Fibroblast of gingiva (primary cell): ENCODE data around the gene NRG2.

ENCODE experiments used
- DNase-seq: peaks from one replicate; pipeline ENCODE4 v3.0.0-alpha.2; 2011; ENCODE audit warnings: low read depth

Gene NRG2

GRCh38 chr5:139967353-139967752 lies 75.7 kb downstream of the NRG2 start:
- DNase-seq: no peak

GRCh38 chr5:139966856-139967255 lies 76.2 kb downstream of the NRG2 start:
- DNase-seq: no peak

- DNase-seq: no peak
Observed at GRCh38 chr5:139964994-139965565, 78.0 kb downstream of the NRG2 start.

- no peak for DNase-seq
Observed at GRCh38 chr5:139964266-139964993, 78.7 kb downstream of the NRG2 start.

- DNase-seq: no peak
Observed at GRCh38 chr5:139962445-139962844, 80.7 kb downstream of the NRG2 start.

GRCh38 chr5:139961435-139962157 lies 81.5 kb downstream of the NRG2 start:
- DNase-seq: no peak

GRCh38 chr5:139960723-139961383 lies 82.2 kb downstream of the NRG2 start:
- no peak for DNase-seq

- DNase-seq: no peak
Observed at GRCh38 chr5:139958432-139959148, 84.5 kb downstream of the NRG2 start.

- DNase-seq: no peak
Observed at GRCh38 chr5:139956342-139956741, 86.8 kb downstream of the NRG2 start.

- DNase-seq: no peak
Observed at GRCh38 chr5:139955616-139956273, 87.4 kb downstream of the NRG2 start.

- DNase-seq: no peak
Observed at GRCh38 chr5:139955053-139955605, 88.0 kb downstream of the NRG2 start.

- DNase-seq: no peak
Observed at GRCh38 chr5:139954462-139954861, 88.6 kb downstream of the NRG2 start.

- no peak for DNase-seq
Observed at GRCh38 chr5:139954022-139954421, 89.1 kb downstream of the NRG2 start.

- no peak for DNase-seq
Observed at GRCh38 chr5:139952574-139952973, 90.5 kb downstream of the NRG2 start.

GRCh38 chr5:139951983-139952382 lies 91.1 kb downstream of the NRG2 start:
- no peak for DNase-seq

- peak; percentile 41 for DNase-seq
Observed at GRCh38 chr5:139951296-139951924, 91.7 kb downstream of the NRG2 start.

GRCh38 chr5:139950436-139950835 lies 92.7 kb downstream of the NRG2 start:
- no peak for DNase-seq

- DNase-seq: no peak
Observed at GRCh38 chr5:139949710-139950109, 93.4 kb downstream of the NRG2 start.

GRCh38 chr5:139947727-139948126 lies 95.4 kb downstream of the NRG2 start:
- no peak for DNase-seq

- no peak for DNase-seq
Observed at GRCh38 chr5:139946440-139946839, 96.7 kb downstream of the NRG2 start.

- DNase-seq: no peak
Observed at GRCh38 chr5:139946006-139946405, 97.1 kb downstream of the NRG2 start.
